WI38 (cell line): ENCODE data around the gene DCC.

Experiments used
- H3K4me3 ChIP-seq: 2 replicates; pipeline ENCODE4 v1.5.1; 2011; ENCODE audit warnings: low read depth, mild to moderate bottlenecking, control low read depth, low read length
- CTCF ChIP-seq: IDR thresholded peaks from 2 replicates; pipeline ENCODE4 v1.5.1; 2012; ENCODE audit warnings: low read depth, mild to moderate bottlenecking, control low read depth, low read length

Gene DCC

GRCh38 chr18:53056064-53056463 is 716.1 kb downstream of the DCC start:
- TF ChIP-seq CTCF = no peak
- no peak overlapping the region for H3K4me3 ChIP-seq

- H3K4me3 ChIP-seq = no peak overlapping the region
- TF ChIP-seq CTCF = no peak
Measured at GRCh38 chr18:53070788-53071187, 730.8 kb downstream of the DCC start.

DNA sequence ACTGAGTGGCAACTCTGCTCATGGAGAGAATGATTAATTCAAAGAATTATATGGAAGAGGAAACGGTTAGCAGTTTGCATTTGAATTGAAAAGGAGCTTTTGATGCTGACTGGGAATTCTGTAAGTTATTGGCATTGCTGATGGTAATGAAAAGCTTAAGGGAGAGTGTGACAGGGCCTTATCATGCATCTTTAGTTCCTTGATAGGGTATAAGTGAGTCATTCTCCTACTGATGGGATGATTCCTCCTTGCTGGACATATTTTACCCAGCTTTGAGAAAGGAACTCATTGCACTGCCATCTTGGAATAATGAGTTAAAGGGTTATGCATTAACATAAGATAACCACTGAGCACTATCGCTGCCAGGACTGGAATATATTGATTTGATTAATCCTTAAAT is 740.7 kb downstream of the DCC start:
- no peak overlapping the region for H3K4me3 ChIP-seq
- TF ChIP-seq CTCF = no peak

DNA sequence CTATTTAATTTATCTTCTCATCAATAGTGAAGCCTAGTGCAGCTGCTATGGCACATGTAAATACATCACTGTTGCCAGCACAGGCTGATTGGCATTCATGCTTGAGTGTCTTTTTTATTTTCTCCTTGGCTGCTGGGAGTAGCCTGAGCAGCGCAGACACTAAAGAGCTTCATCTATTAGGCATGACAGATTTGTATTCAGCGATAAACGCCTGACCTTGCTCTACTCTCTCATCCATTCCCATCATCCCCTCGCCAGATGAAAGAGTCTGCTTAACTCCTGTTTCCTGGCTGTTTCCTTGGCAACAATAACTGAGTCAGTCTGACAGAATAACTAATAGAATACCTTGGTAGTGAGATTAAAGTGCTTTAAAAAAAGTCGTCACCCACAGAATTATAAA is 753.6 kb downstream of the DCC start:
- H3K4me3 ChIP-seq = no peak overlapping the region
- no peak for TF ChIP-seq CTCF

DNA sequence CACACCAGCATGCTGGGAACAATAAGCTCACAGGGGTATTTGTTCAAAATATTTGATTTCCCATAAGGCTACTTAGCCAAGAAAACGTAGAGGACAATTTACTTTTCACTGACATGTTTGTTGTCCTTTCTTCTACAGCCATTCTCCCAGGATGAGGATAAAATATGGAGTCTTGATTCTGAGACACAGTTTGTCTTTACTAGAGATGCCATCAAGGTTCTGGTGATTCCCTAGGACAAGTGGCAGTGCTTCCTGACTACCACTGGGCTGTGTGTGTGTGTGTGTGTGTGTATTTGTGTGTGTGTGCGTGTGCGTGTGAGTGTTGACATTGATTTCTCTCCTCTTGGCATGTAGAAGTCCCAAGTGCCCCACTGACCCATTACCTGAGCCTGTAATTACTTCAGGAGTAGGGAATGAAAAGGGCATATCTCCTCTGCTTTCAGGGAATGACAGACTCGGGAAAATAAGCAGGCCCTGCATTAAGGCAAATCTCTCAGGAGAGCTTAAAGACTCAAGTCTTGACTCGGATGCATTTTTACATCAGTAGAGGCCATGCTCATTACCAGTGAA is 761.6 kb downstream of the DCC start:
- H3K4me3 ChIP-seq = no peak overlapping the region
- TF ChIP-seq CTCF = no peak

DNA sequence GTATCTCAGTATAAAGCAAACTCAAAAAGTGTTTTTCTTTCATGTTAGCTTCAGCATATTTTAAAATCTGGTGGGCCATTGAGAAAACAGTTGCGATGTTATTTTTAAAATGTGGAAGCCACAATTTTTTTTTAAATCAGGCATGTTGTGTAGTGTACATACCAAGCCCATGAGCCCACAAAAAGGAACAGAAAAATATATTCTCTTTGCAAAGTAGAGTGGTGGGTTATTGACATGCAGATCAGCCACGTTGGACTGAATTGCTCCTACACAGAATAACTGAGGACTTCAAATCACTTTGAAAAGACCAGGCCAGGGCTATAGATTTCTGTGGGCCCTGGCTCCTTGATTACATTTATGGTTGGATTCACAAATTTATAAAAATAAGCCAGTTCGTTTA is 774.4 kb downstream of the DCC start:
- no peak for TF ChIP-seq CTCF
- H3K4me3 ChIP-seq = no peak overlapping the region

DNA sequence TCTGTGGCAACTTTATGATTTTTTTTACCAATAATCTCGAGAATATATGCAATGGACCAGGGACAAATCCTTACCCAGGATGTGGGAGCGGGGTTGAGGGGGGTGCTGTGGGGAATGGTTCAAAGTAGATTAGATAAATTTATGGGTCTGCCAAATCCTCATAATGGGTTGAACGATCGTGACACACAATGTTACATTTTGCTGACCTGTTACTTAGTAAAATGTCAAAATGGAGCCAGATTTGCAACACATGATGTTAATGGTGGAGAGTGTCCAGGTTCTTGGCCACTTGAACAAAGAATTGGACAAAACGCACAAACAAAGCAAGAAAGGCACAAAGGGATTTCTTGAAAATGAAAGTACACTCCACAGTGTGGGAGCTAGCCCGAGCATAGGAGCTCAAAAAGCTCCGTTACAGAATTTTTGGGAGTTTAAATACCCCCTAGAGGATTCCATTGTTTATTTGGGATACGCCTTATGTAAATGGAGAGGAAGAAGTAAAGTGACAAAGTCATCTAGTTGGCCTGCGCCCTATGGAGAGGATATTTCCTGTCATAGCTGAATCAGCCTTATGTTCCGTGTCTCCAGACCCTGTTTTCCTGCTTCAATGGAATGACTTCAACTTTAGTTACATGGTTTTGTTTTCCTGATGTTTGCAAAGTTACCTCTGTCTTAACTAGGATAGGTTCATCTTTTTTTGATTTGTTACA is 776.0 kb downstream of the DCC start:
- H3K4me3 ChIP-seq = no peak overlapping the region
- TF ChIP-seq CTCF = no peak
